CD4-positive, alpha-beta T cell treated with Interleukin-10 for 1 hour (primary cell): ENCODE data around the gene C4orf36.

Experiments used
- DNase-seq: peaks from one replicate; pipeline ENCODE4 v3.0.0-alpha.2; 2020

C4orf36 gene

DNA sequence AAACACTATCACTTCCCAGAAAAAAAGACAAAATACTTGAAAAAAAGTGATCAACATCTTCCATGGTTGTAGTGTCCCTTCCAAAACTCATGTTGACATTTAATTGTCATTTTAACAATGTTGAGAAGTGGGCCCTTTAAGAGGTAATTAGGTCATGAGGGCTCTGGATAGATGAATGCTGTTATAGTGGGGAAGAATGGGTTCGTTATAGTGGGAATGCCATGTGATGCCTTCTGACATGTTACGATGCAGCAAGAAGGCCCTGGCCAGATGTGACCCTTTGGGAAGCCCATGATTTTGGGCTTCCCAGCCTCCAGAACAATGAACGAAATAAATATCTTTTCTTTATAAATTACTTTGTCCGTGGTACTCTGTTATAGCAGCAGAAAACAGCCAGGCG, 39.0 kb downstream of the C4orf36 start:
- DNase-seq, result no peak

DNA sequence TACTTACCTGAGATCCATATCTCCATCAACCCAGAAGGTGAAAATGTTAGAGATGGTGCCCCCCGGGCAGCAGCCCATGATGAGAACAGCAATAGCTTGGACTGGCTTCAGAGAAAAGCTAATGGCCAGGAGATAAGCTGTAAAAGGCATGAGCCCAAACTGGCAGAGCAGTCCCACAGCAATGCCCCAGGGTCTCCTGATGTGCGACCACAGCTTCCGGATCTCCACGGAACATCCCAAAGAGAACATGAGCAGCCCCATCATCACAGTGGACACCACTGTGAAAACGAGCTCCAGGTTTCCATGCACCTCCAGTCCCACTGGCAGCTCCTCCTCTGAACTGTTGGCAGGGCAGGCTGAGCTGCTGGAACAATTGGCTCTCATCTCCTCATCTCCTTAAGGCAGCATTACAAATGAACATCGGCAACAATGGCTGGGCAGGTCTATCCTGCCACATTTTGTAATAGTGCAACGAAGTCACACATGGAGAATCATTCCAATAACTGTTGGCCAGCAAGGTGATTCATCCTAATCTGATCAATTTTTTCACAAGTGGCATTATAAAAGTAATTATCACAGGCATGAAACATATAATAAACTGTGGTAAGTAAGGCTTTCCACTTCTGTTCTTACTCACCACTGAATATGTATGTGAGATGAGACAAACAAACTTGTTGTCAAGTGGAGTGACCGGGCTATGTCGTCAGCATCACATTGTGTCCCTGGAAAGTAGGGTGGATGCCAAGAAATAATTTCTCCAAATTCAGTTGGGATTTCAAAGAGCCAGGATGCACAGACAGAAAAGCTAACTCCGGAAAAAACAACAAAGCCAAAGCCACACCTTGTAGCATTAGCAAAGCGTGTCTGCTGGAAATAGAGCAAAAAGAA, 43.2 kb downstream of the C4orf36 start, which contains the start of gene SLC10A6:
Gene SLC10A6 (minus strand): TSS at position 653 of the 888 bp plus-strand sequence. CDS start 269 bp downstream, at position 384.
- no peak for DNase-seq

DNA sequence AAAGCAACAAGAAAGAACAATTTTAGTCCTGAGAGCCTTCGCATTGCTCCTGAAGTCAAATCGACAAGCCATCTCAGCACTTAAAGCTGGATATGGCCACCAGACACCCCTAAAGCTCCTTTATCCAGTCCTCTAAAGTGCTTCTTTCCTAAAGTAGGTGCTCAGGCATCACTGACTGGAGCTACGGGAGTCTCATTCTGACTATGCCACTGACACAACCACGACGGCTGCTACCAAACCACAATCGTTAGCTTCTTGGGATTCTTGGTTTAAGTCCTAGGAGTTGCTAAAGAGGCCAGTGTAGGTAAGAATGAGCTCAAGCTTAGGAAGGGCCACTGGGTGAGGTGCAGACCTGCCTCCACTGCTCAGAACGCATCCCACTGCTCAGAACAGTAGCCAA, 44.1 kb downstream of the C4orf36 start:
- no peak for DNase-seq

DNA sequence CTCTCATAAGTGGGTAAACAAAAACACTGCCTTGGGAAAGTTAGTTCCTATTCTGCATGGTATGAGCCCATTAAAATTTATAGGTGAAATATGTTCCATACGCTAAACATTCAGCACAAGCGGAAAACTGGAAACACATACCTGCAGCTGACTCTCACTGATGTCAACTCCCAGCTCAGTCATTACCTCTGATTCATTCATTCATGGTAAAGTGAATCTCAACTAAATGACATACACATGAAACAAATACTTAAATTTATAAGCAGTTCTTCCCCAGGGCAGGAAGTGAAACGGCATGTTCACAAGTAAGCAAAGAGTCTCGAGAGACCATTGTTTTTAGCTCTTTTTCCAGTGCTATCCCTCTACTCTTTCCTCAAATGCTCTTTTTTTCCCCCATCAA, 44.7 kb downstream of the C4orf36 start:
- no peak for DNase-seq

DNA sequence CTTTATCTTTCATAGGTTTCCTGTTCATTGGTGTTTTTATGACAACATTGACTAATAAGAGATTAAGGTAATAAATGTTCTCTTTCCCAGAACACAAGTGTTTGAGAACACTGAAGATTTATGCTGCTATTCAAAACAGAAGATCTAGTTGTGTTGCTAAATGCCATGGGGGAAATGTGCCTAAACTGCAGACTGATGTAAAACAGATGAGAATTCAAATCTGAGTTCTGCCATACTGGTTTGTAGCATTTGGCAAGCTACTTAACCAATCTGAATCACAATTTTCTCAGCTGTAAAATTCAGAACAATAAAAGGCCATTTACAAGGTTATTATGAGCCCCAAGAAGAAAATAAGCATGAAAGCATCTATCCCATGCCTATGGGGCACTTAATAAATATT, 45.3 kb downstream of the C4orf36 start:
- DNase-seq, result no peak

DNA sequence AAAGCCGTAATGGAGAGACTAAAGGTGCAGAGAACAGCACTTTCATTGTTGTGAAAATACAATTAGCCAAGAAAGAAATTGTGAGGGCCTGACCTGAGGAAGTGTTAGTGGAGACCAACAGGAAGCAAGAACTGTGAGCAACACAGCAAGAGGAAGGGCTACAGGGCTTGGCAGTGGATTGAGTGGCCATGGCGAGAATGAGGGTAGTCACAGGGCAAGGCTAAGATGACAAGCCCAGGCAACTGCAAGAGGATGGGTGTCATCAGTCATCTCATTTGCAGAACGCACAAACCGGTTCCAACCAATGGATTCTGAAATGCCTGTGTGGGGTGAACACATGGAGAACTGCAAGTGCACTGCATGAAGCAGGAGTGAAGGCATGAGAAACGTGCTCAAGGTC, 46.6 kb downstream of the C4orf36 start:
- DNase-seq, result no peak

DNA sequence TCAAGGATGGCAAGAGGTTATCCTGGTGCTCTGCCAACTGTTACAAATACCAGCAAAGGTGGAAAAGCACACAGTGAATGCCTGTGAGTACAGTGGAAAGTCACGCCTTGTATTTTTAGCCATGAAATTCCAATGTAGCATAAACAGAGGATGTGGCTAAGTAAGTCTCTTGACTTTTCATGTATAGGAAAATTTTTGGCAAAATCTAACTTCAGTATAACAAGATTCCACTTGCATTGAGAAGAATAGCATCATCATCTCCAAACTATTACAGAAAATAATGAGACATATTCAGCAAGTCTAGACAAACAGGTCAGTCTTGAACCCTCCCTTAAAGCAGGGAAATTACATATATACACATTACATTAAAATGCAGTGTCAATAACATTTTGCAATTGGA, 50.9 kb downstream of the C4orf36 start:
- DNase-seq, result no peak

DNA sequence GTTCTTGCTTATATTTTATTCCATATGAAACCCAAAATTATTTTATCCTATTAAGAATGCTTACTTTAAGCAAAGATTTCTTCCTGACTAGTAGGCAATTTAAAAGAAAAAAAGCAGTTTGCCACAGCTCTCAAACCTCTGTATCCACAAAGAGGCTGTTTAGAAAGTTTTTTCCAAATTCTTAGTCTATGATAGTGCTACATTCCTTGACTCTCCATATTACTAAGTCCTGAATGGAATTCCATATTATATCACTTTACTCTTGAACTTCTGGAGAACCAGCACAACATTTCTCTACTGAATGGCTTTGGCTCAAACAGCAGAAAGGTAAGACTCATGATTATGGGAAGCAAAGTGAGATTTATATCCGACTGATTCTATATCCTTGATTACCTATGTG, 51.4 kb downstream of the C4orf36 start:
- DNase-seq, result no peak

DNA sequence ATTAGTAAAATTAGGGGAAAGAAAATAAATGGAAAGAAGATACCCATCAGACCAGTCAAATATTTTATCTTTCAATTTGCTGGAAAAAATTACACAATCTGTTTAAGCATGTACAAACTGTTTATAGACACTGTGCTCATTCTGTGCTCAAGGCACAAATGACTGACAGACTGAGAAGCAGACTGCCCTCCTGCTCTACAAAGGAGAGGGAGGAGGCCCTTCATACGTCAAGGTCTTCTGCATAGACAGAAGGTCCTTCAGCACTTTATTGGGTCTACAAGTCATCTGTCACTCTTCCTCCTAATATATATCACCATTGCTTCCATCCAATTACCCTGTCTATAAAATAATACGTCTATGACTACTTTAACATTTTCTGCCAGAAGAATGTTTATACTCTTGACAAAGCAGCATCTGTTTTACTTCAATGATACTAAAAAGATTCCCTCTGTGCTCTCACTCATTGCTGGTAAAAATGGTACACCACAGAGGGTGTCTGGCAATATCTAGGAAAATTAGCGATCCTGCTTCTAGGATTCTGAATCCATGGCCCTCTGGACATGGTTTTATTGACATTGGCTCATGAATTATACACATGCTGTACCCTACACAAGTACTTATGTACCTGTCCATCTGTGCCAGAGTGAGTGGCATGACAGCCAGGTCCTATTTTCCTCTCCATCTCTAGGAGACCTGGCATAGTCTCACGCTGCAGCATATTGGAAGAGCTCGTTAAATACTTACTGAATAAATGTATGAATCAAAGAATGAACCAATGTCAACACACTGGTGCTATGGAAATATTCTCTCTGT, 54.3 kb downstream of the C4orf36 start:
- DNase-seq, result no peak

DNA sequence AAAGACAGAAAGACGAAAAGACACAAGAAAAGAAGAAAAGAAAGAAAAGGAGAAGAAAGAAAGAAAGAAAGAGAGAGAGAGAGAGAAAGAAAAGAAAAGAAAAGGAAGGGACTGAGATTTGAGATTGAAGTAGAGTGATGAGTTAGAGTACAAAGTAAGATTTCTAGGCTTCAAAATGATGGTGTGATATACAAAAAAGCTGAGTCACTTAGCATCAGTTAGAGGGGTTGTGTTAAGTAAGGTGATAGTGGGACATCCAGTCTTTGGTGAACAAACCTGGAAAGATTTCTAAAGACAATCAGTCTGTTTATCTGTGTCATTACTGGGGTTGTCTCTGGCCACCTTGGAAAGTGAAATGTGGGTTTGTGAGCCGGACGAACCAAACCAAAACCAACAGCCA, 56.5 kb downstream of the C4orf36 start:
- DNase-seq, result no peak

DNA sequence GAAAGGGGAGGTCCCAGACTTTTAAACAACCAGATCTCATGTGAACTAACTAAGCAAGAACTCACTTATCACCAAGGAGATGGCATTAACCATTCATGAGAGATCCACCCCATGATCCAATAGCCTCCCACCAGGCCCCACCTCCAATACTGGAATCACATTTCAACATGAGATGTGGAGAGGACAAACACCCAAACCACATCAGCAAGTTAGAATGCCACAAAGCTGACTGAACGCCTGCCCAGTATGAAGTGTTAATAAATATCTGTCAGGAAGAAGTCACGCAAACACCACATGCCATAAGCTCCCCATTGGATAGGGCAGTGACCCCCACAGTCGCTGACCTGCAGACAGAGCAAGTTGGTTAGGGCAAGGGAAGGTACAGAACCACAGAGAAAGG, 57.3 kb downstream of the C4orf36 start:
- DNase-seq, result no peak

DNA sequence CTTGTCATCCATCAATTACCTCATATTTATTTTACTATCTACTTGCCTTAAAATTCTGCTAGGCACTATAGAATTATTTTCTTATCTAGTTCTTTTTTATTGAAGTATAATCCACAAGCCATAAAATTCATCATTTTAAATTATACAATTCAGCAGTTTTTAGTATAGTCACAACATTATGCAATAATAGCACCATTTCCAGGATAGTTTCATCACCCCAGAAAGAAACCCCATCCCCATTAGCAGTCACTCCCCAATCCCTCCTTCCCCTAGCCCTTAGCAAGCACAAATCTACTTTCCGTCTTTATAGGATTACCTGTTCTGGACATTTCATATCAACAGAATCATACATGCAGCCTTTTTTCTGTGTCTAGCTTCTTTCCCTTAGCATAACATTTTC, 58.6 kb downstream of the C4orf36 start:
- DNase-seq, result no peak

DNA sequence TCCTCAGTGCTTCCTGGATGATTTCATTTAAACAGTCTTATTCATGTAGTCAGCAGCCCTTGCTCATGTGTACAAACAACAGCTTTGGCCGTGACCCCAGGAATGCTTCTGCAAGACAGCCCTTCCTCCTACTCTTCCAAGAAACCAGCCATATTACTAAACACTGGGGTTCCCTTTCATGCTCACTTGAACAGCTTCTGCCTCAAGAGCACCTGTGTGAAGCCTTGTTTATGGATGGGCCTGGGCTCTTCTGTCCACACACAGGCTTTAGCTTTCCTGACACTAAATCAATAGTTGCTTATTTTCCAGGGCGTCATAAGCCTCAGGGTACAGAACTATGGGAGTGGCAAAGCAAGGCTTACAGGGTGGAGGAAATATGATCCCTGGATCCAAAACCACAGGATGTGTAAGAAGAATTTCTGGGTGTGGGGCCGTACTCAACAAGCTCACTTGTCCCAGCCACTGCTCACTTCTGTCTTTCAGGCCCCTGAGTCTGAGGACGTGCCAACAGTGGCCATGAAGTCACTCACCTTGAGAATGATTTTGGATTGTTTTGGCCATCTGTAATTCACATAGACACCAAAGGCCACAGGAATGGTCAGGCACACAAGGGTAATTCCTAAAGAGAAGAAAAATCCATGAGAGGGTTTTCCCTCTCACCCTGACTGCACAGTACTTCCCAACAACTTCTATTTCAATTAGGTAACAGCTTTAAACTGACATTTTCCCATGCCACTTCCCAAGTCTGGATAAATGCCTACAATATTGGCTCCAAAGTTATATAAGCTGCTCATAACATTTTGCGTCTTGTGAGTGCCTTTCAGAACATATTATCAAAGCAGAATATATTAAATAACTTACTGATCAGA, 60.7 kb downstream of the C4orf36 start:
- DNase-seq, result no peak
